Measurements from ENCODE around the gene GPX5.
"Not testable (repeated sequence)": the region's sequence is repeated elsewhere in the genome, so short reads cannot be mapped to it uniquely, and the experiment has no call there.

The GPX5 gene

GRCh38 chr6:28515676-28516075, 10.0 kb upstream of the GPX5 start, which contains the start of gene GPX6:
Gene GPX6 (minus strand): TSS chr6:28515793. CDS start chr6:28515743, 50 bp downstream.
- DNase-seq: no peak

- DNase-seq: no peak
Measured at GRCh38 chr6:28517964-28518363, 7.7 kb upstream of the GPX5 start.

- no peak for DNase-seq
Measured at GRCh38 chr6:28522594-28523240, 3.0 kb upstream of the GPX5 start.

- DNase-seq: no peak
Measured at GRCh38 chr6:28523241-28523622, 2.4 kb upstream of the GPX5 start.

GRCh38 chr6:28530777-28531176, 5.1 kb downstream of the GPX5 start:
- no peak for DNase-seq

- DNase-seq: no peak
Measured at GRCh38 chr6:28531479-28532128, 5.9 kb downstream of the GPX5 start.

GRCh38 chr6:28534306-28534705, 8.6 kb downstream of the GPX5 start:
- DNase-seq: no peak

GRCh38 chr6:28534875-28535274, 9.2 kb downstream of the GPX5 start:
- no peak for DNase-seq

- DNase-seq: no peak
Measured at GRCh38 chr6:28537065-28537464, 11.4 kb downstream of the GPX5 start.

GRCh38 chr6:28537509-28538140, 11.9 kb downstream of the GPX5 start:
- DNase-seq: no peak

GRCh38 chr6:28541996-28542395, 16.3 kb downstream of the GPX5 start:
- no peak for DNase-seq

GRCh38 chr6:28542440-28543296, 17.0 kb downstream of the GPX5 start:
- peak; percentile 25 for DNase-seq

- no peak for DNase-seq
Measured at GRCh38 chr6:28543651-28544610, 18.2 kb downstream of the GPX5 start.

- DNase-seq: no peak
Measured at GRCh38 chr6:28545955-28546354, 20.3 kb downstream of the GPX5 start.

- DNase-seq: not testable (repeated sequence)
Measured at GRCh38 chr6:28547003-28547402, 21.3 kb downstream of the GPX5 start.

- DNase-seq: no peak
Measured at GRCh38 chr6:28551891-28552666, 26.4 kb downstream of the GPX5 start.

GRCh38 chr6:28553384-28553985, 27.8 kb downstream of the GPX5 start:
- DNase-seq: no peak

- no peak for DNase-seq
Measured at GRCh38 chr6:28553986-28554881, 28.6 kb downstream of the GPX5 start.

- DNase-seq: no peak
Measured at GRCh38 chr6:28555136-28555535, 29.5 kb downstream of the GPX5 start.

GRCh38 chr6:28558629-28559028, 32.9 kb downstream of the GPX5 start:
- DNase-seq: no peak
